Lower lobe of right lung (tissue), 2 donors: ENCODE measurements around the gene PDK2. TPM values are rescaled to one million over a fixed set of nuclear protein-coding genes. Genes with fewer than 3 reads are reported as not detected.

Source experiments
- ATAC-seq, 2 donors: fragments of 200-7000 bp; cut with Tn5 transposase; one replicate each; pipeline ENCODE4 v1.9.1; 2020 to 2022; ENCODE audit warnings: mild to moderate bottlenecking in 2 of 2, moderate library complexity in 2 of 2
- DNase-seq: peaks from one replicate; pipeline ENCODE4 v3.0.0-alpha.2; 2020
- H3K27ac ChIP-seq: fragments of 200-600 bp; one replicate; pipeline ENCODE4 v1.8.0; 2022
- H3K27me3 ChIP-seq: fragments of 200-600 bp; one replicate; pipeline ENCODE4 v1.8.0; 2022; ENCODE audit warnings: low read depth
- H3K36me3 ChIP-seq: fragments of 200-600 bp; one replicate; pipeline ENCODE4 v1.8.0; 2022; ENCODE audit warnings: mild to moderate bottlenecking
- H3K4me1 ChIP-seq: fragments of 200-600 bp; one replicate; pipeline ENCODE4 v1.8.0; 2022
- H3K4me3 ChIP-seq: fragments of 200-600 bp; one replicate; pipeline ENCODE4 v1.8.0; 2022; ENCODE audit warnings: mild to moderate bottlenecking
- H3K9me3 ChIP-seq: fragments of 200-600 bp; one replicate; pipeline ENCODE4 v1.8.0; 2022
- CTCF ChIP-seq: fragments of 200-600 bp; IDR thresholded peaks from one replicate; pipeline ENCODE4 v1.8.0; 2022; ENCODE audit warnings: antibody characterized with exemption, mild to moderate bottlenecking
- intact Hi-C: fragments of 100-400 bp; cut with DNase I; formaldehyde crosslinking; loops from one replicate; pipeline ENCODE4 v1.11.0; 2022
- total RNA-seq: library from RNA; stranded (reverse); fragmentation: NEBNext Ultra II Directional; extraction: Animal tissue kit (Norgen Biotek cat#: 25700); gene quantifications from one replicate; pipeline ENCODE4 v1.2.1, GENCODE V29; 2021
- donor health status: DM: no; HTN: yes; CAD: no; lungs with severe emphysema.

Gene PDK2
- total RNA-seq, 1 donor from 2014 or later: 35.7 TPM

GRCh38 chr17:50048146-50048720, 46.9 kb upstream of the PDK2 start:
- ATAC-seq (no peak), DNase-seq (no peak)
- no peak overlapping the region for H3K4me3 ChIP-seq
- H3K27ac ChIP-seq: no peak overlapping the region
- no peaks in the 10 kb centered on the region for H3K9me3 ChIP-seq
- H3K4me1 ChIP-seq: peaks cover 65% of the 10 kb centered on the region
- intact Hi-C loops: no loop called here
- no peaks in the 10 kb centered on the region for H3K27me3 ChIP-seq
- H3K36me3 ChIP-seq: no peaks in the 10 kb centered on the region
- TF ChIP-seq CTCF: no peak

DNA sequence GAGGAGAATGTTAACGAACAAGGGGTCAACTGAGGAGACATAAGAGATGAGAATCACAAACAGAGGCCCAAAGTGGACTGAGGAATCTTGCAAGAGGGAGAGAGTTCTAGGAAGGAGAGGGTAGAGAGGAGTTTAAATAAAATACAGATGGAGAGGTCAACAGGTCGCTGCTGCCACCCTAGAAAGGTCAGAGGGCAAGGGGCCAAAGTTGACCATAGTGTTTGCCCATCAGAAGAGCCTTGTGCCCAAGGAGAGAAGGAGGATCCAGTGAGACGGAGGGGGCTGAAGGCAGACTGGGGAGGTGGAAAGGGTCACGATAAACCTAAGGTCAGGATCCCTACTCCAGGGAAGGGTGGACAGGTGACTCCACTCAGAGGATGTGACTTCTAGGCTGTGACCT, 46.2 kb upstream of the PDK2 start:
- Histone ChIP-seq H3K4me3 (no peak overlapping the region), H3K27me3 (no peaks in the 10 kb centered on the region), H3K4me1 (peaks cover 65% of the 10 kb centered on the region), H3K27ac (no peak overlapping the region), H3K9me3 (no peaks in the 10 kb centered on the region), H3K36me3 (no peaks in the 10 kb centered on the region)
- TF ChIP-seq CTCF: no peak
- ATAC-seq (no peak), DNase-seq (no peak)
- intact Hi-C loops: no loop called here

GRCh38 chr17:50049636-50050035, 45.5 kb upstream of the PDK2 start:
- Histone ChIP-seq H3K4me3 (no peak overlapping the region), H3K36me3 (no peaks in the 10 kb centered on the region), H3K9me3 (no peaks in the 10 kb centered on the region), H3K4me1 (peaks cover 65% of the 10 kb centered on the region), H3K27ac (no peak overlapping the region), H3K27me3 (no peaks in the 10 kb centered on the region)
- no peak for TF ChIP-seq CTCF
- intact Hi-C loops: no loop called here
- DNase-seq (no peak), ATAC-seq (no peak)

GRCh38 chr17:50050431-50051032, 44.6 kb upstream of the PDK2 start:
- ATAC-seq (no peak), DNase-seq (no peak)
- Histone ChIP-seq H3K36me3 (no peaks in the 10 kb centered on the region), H3K4me1 (peaks cover 65% of the 10 kb centered on the region), H3K9me3 (no peaks in the 10 kb centered on the region), H3K27ac (peak overlapping the region; percentile 96), H3K4me3 (no peak overlapping the region), H3K27me3 (no peaks in the 10 kb centered on the region)
- intact Hi-C loops: no loop called here
- TF ChIP-seq CTCF: no peak

DNA sequence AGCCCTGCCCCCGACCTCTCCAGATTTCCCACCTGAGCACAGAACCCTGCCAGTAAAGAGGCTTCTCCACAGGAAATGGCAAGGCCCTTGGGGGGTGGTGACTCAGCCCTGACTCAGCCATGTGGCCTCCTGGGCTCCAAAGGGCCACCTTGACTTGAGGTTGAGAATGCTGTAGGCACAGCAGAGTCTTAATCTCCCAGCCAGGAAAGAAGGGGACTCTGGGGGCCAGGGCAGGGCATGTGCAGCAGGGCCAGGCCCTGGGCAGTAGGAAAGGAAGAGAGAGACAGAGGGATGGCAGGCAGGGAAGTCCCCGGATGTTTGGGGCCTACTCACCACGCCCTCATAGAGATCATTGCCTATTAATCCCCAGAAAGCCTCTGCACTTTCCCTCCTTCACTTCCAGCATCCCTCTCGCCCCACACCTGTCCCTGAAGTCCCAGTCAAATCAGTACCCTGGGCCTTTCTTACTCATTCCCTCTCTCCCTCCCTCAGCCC, 44.0 kb upstream of the PDK2 start:
- H3K9me3 ChIP-seq: no peaks in the 10 kb centered on the region
- no peak overlapping the region for H3K4me3 ChIP-seq
- no peak for DNase-seq
- peaks cover 63% of the 10 kb centered on the region for H3K4me1 ChIP-seq
- no peaks in the 10 kb centered on the region for H3K27me3 ChIP-seq
- intact Hi-C loops: no loop called here
- H3K36me3 ChIP-seq: no peaks in the 10 kb centered on the region
- ATAC-seq: no peak
- TF ChIP-seq CTCF: no peak
- H3K27ac ChIP-seq: peak overlapping the region; percentile 96
